HFF-Myc (cell line): ENCODE results near the gene CACNA2D4.

Experiments used
- DNase-seq: peaks from one replicate; pipeline ENCODE4 v3.0.0-alpha.2; 2011; ENCODE audit warnings: low read depth; ENCODE audit errors: extremely low read depth
- H3K4me3 ChIP-seq: replicated peaks from 2 replicates; pipeline ENCODE4 v1.5.1; 2011; ENCODE audit warnings: low read depth, mild to moderate bottlenecking, control low read depth, low read length
- TF ChIP-seq, protein P1 (sequence below): IDR thresholded peaks from 2 replicates; pipeline ENCODE4 v1.5.1; 2012; ENCODE audit warnings: mild to moderate bottlenecking, low read depth, low read length, control low read depth; ENCODE audit errors: missing control alignments

The CACNA2D4 gene

DNA sequence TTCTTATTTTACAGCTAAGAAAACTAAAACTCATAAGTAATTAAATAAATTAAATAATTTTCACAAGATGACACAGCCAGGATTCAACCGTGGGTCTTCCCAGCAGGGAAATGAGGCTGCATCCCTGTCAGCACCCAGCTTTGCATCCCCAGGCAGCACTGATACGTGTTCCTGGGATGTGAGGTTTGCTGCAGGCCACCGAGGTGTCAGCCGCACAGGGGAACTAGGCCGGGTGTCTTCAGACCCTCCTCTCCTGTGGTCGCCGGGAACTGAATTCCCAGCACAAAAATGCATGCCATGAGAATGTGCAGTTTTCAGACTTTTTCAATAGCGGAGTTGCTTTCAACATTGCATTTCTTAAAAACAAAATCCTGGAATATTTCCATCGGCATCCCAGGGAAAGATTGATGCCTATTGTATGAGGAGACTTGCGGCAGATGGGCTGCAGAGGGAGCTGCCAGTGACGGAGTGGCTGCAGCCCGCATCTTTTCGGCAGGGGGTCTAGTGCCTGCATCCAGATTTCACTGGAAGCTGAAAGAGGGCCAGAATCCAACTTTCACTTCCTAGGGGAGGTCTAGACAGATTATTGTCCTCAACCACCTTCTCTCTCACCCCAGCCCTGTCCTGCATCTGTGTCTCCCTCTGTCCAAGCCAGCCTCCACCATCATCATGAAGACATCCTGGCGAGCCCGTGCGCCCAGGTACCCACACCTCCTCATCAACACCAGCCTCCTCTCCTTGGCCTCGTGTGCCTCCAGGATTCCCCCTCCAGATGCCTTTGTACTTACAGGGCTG lies 85.5 kb downstream of the CACNA2D4 start:
- TF ChIP-seq, protein P1, sequence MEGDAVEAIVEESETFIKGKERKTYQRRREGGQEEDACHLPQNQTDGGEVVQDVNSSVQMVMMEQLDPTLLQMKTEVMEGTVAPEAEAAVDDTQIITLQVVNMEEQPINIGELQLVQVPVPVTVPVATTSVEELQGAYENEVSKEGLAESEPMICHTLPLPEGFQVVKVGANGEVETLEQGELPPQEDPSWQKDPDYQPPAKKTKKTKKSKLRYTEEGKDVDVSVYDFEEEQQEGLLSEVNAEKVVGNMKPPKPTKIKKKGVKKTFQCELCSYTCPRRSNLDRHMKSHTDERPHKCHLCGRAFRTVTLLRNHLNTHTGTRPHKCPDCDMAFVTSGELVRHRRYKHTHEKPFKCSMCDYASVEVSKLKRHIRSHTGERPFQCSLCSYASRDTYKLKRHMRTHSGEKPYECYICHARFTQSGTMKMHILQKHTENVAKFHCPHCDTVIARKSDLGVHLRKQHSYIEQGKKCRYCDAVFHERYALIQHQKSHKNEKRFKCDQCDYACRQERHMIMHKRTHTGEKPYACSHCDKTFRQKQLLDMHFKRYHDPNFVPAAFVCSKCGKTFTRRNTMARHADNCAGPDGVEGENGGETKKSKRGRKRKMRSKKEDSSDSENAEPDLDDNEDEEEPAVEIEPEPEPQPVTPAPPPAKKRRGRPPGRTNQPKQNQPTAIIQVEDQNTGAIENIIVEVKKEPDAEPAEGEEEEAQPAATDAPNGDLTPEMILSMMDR, result no peak
- no peak for DNase-seq
- no peak overlapping the region for H3K4me3 ChIP-seq

DNA sequence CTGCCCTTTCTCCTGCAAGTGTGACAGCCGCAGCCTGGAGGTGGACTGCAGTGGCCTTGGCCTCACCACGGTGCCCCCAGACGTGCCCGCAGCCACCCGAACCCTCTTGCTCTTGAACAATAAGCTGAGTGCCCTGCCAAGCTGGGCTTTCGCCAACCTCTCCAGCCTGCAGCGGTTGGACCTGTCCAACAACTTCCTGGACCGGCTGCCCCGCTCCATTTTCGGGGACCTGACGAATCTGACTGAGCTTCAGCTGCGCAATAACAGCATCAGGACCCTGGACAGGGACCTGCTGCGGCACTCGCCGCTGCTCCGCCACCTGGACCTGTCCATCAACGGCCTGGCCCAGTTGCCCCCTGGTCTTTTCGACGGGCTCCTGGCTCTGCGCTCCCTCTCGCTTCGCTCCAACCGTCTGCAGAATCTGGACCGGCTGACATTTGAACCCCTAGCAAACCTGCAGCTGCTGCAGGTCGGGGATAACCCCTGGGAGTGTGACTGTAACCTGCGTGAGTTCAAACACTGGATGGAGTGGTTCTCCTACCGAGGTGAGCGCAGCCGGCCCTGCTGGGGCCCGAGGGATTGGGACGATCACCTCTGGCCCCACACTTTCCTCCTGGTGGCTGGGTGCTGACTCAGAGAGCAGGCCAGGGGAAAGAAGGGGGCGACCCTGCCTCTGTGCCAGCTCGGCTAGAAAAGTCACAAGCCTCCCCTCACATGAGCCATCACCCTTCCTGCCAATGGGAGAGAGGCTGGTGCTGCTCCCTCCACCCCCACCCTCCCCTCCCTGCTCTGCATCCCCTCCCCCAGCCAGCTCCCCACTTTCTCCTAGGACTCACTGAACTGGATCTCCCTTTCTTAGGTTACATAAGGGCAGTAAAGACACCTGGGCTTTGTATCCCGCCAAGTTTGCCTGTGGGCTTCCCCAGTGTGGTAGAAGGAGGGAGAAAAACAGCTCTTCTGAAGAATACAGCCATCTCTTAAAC lies 87.2 kb downstream of the CACNA2D4 start:
- peak; percentile 9 for DNase-seq
- H3K4me3 ChIP-seq, result no peak overlapping the region
- TF ChIP-seq, protein P1, result no peak

DNA sequence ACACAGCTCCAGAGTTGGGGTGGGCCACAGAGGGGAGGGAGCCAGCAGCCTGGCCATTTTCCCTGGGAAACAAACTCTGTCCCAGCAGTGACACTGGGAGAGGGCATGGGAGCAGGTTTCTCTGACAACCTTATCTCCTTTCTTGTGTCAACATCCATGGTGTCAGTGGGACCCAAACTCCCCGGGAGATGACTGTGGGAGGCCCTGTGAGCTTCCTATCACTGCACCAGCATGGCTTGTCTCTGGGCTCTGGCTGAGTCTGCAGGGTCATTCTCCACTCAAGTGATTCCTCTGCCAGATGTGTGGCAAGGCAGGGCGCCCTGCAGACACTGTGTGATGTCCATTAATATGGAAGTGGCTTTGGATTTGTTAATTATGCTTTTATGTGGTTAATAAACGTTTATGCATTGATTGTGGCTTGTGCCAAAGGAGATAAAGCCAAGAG lies 88.0 kb downstream of the CACNA2D4 start:
- no peak for DNase-seq
- no peak overlapping the region for H3K4me3 ChIP-seq
- TF ChIP-seq, protein P1, result no peak

DNA sequence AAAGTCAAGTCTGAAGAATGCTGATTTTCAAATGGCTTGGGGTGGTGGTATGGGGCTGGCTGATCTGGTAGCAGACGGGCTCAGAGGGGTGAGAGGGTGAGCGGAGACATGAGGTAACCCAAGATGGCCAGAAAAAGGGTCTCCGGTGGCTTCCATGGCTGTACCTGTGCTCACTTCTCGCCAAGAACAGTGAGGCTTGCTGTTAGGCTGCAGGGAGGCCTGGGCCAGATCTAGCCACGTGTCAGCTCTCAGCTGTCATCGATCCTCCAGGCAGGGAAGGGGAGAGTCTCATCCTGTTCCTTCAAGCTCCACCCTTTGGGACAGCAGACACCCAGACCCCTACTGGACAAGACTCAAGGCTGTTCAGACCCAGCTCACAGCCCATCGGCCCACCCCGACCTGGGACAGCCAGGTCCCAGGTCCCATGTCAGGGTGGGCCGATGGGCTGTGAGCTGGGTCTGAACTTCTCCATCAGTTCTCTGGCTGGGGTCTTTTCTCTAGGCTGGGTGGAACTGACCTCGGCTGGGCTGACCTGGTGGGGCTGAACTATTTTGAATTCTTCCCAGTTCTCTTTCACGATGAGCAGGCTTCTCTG lies 89.0 kb downstream of the CACNA2D4 start:
- no peak overlapping the region for H3K4me3 ChIP-seq
- DNase-seq, result no peak
- TF ChIP-seq, protein P1, result no peak

DNA sequence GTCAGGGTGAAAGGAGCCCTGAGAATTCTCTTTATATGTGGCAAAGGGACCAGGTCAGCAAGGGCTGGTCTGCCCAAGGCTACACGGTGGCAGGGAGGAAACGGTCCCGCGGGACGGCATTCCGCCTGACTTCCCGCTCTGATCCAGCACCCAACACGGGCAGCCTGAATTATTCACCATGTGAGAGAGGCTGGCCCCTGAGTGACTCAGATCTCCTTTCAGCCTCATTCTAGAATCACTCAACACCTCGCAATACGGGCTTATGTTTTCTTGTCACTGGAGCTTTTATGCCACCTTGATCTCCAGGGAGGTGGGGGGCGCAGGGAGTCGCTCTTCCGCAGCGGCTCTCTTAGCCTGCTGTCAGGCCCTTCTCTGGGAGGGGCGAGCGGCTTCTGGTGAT lies 89.6 kb downstream of the CACNA2D4 start:
- H3K4me3 ChIP-seq, result no peak overlapping the region
- TF ChIP-seq, protein P1, result no peak
- DNase-seq, result no peak
